HEK293 (cell line): Measurements from ENCODE around the gene SUPT3H.

Experiments
- CTCF ChIA-PET: fragments of 350-600 bp; formaldehyde crosslinking; extraction: SDS; loops from one replicate; lab custom pipeline; 2021; ENCODE audit warnings: antibody characterized with exemption; lab: Yijun Ruan, JAX
- POLR2A ChIA-PET: fragments of 300-600 bp; formaldehyde crosslinking; extraction: SDS; loops from one replicate; lab custom pipeline; 2020; ENCODE audit warnings: antibody characterized with exemption, inconsistent platforms; lab: Yijun Ruan, JAX
- H3K27ac ChIP-seq: fragments of 200-500 bp; sonication (Bioruptor generic); 2 replicates; pipeline ENCODE4 v1.5.1; 2014; ENCODE audit warnings: low read depth, low read length, control low read depth, inconsistent platforms; ENCODE audit errors: extremely low read depth
- H3K36me3 ChIP-seq, 2 experiments: fragments of 200-500 bp in 1 of 2; sonication (Bioruptor generic) in 1 of 2; 1 replicate in 1 of 2; 2 replicates in 1 of 2; pipeline ENCODE4 v1.5.1; 2014 to 2017; ENCODE audit warnings: inconsistent platforms in 2 of 2, low read length in 2 of 2; ENCODE audit not compliant: control insufficient read depth in 2 of 2, insufficient read depth in 1 of 2
- H3K4me1 ChIP-seq: fragments of 200-500 bp; sonication (Bioruptor generic); 2 replicates; pipeline ENCODE4 v1.5.1; 2014; ENCODE audit warnings: mild to moderate bottlenecking, low read length, inconsistent platforms; ENCODE audit not compliant: control insufficient read depth, insufficient read depth
- H3K4me3 ChIP-seq: 2 replicates; pipeline ENCODE4 v1.5.1; 2011; ENCODE audit warnings: low read depth, mild to moderate bottlenecking, control low read depth, low read length, moderate library complexity
- H3K9me3 ChIP-seq: fragments of 200-500 bp; sonication (Bioruptor generic); 2 replicates; pipeline ENCODE4 v1.5.1; 2014; ENCODE audit warnings: low read depth, low read length, inconsistent platforms; ENCODE audit not compliant: control insufficient read depth, insufficient read depth
- AEBP2 ChIP-seq: fragments of 450-650 bp; formaldehyde crosslinking; IDR thresholded peaks from 2 replicates; pipeline ENCODE4 v1.5.1; 2016; ENCODE audit warnings: missing biosample characterization, missing genetic modification characterization, borderline replicate concordance
- KLF1 ChIP-seq: fragments of 450-650 bp; formaldehyde crosslinking; IDR thresholded peaks from 2 replicates; pipeline ENCODE4 v1.5.1; 2016; ENCODE audit warnings: missing biosample characterization, missing genetic modification characterization
- MZF1 ChIP-seq: fragments of 450-650 bp; formaldehyde crosslinking; IDR thresholded peaks from 2 replicates; pipeline ENCODE4 v1.5.1; 2017; ENCODE audit warnings: missing biosample characterization, missing genetic modification characterization, borderline replicate concordance
- YY2 ChIP-seq: fragments of 450-650 bp; formaldehyde crosslinking; IDR thresholded peaks from 2 replicates; pipeline ENCODE4 v1.5.1; 2016; ENCODE audit warnings: missing biosample characterization, missing genetic modification characterization
- ZBTB7A ChIP-seq: fragments of 450-650 bp; formaldehyde crosslinking; IDR thresholded peaks from 2 replicates; pipeline ENCODE4 v1.5.1; 2016; ENCODE audit warnings: low read depth, missing biosample characterization, missing genetic modification characterization
- ZNF211 ChIP-seq: fragments of 450-650 bp; formaldehyde crosslinking; IDR thresholded peaks from 2 replicates; pipeline ENCODE4 v1.5.1; 2016; ENCODE audit warnings: low read depth, missing biosample characterization, missing genetic modification characterization
- ZNF302 ChIP-seq: fragments of 450-650 bp; formaldehyde crosslinking; IDR thresholded peaks from 2 replicates; pipeline ENCODE4 v1.5.1; 2016; ENCODE audit warnings: missing biosample characterization, missing genetic modification characterization, low read depth
- ZNF366 ChIP-seq: fragments of 450-650 bp; formaldehyde crosslinking; conservative IDR thresholded peaks from 2 replicates; pipeline ENCODE4 v1.5.1; 2016; ENCODE audit warnings: missing biosample characterization, missing genetic modification characterization
- ZNF423 ChIP-seq: fragments of 450-650 bp; formaldehyde crosslinking; IDR thresholded peaks from 2 replicates; pipeline ENCODE4 v1.5.1; 2016; ENCODE audit warnings: missing biosample characterization, missing genetic modification characterization
- ZNF501 ChIP-seq: fragments of 450-650 bp; formaldehyde crosslinking; IDR thresholded peaks from 2 replicates; pipeline ENCODE4 v1.5.1; 2016; ENCODE audit warnings: missing biosample characterization, missing genetic modification characterization
- ZNF510 ChIP-seq: fragments of 450-650 bp; formaldehyde crosslinking; IDR thresholded peaks from 2 replicates; pipeline ENCODE4 v1.5.1; 2018; ENCODE audit warnings: mild to moderate bottlenecking, missing genetic modification characterization, missing biosample characterization; ENCODE audit not compliant: insufficient replicate concordance
- ZNF518A ChIP-seq: fragments of 450-650 bp; formaldehyde crosslinking; conservative IDR thresholded peaks from 2 replicates; pipeline ENCODE4 v1.5.1; 2016; ENCODE audit warnings: low read depth, missing biosample characterization, missing genetic modification characterization
- ZNF626 ChIP-seq: fragments of 450-650 bp; sonication (Bioruptor Pico); formaldehyde crosslinking; IDR thresholded peaks from 2 replicates; pipeline ENCODE4 v1.5.1; 2018; ENCODE audit warnings: missing biosample characterization, missing genetic modification characterization, inconsistent platforms
- ZNF639 ChIP-seq: fragments of 450-650 bp; formaldehyde crosslinking; IDR thresholded peaks from 2 replicates; pipeline ENCODE4 v1.5.1; 2016; ENCODE audit warnings: missing biosample characterization, missing genetic modification characterization
- ZNF785 ChIP-seq: fragments of 450-650 bp; formaldehyde crosslinking; IDR thresholded peaks from 2 replicates; pipeline ENCODE4 v1.5.1; 2016; ENCODE audit warnings: missing biosample characterization, missing genetic modification characterization
- ZNF830 ChIP-seq: fragments of 450-650 bp; IDR thresholded peaks from 2 replicates; pipeline ENCODE4 v1.5.0; 2018; ENCODE audit warnings: missing biosample characterization, missing genetic modification characterization, low read depth, mild to moderate bottlenecking, moderate library complexity
- ZSCAN30 ChIP-seq: fragments of 450-650 bp; IDR thresholded peaks from 2 replicates; pipeline ENCODE4 v1.5.1; 2018; ENCODE audit warnings: missing biosample characterization, mild to moderate bottlenecking, missing genetic modification characterization, moderate library complexity
- ZSCAN4 ChIP-seq: fragments of 450-650 bp; formaldehyde crosslinking; IDR thresholded peaks from 2 replicates; pipeline ENCODE4 v1.5.1; 2017; ENCODE audit warnings: missing biosample characterization, missing genetic modification characterization
- TF ChIP-seq, protein P1 (sequence below): fragments of 450-650 bp; formaldehyde crosslinking; IDR thresholded peaks from 2 replicates; pipeline ENCODE4 v1.5.1; 2016; ENCODE audit warnings: missing biosample characterization, missing genetic modification characterization
- TF ChIP-seq, protein P2 (sequence below): fragments of 450-650 bp; formaldehyde crosslinking; IDR thresholded peaks from 2 replicates; pipeline ENCODE4 v1.5.1; 2016; ENCODE audit warnings: missing biosample characterization, missing genetic modification characterization, borderline replicate concordance

The SUPT3H gene

GRCh38 chr6:45305546-45305945 is 72.2 kb downstream of the SUPT3H start:
- H3K4me1 ChIP-seq: no peaks in the 10 kb centered on the region
- TF ChIP-seq ZNF639 (tag by site-specific recombination): no peak
- no peak for TF ChIP-seq ZBTB7A (tag by site-specific recombination)
- TF ChIP-seq KLF1: no peak
- no peak for TF ChIP-seq ZNF423 (tag by site-specific recombination)
- TF ChIP-seq ZNF211: no peak
- TF ChIP-seq ZSCAN4 (tag by site-specific recombination): no peak
- TF ChIP-seq ZSCAN30 (tag by site-specific recombination): no peak
- no peak for TF ChIP-seq MZF1
- TF ChIP-seq ZNF830 (tag by site-specific recombination): no peak
- TF ChIP-seq ZNF302 (tag by site-specific recombination): no peak
- TF ChIP-seq ZNF626 (tag by site-specific recombination): no peak
- TF ChIP-seq ZNF501 (tag by site-specific recombination): no peak
- TF ChIP-seq ZNF366 (tag by site-specific recombination): no peak
- TF ChIP-seq, protein P1, sequence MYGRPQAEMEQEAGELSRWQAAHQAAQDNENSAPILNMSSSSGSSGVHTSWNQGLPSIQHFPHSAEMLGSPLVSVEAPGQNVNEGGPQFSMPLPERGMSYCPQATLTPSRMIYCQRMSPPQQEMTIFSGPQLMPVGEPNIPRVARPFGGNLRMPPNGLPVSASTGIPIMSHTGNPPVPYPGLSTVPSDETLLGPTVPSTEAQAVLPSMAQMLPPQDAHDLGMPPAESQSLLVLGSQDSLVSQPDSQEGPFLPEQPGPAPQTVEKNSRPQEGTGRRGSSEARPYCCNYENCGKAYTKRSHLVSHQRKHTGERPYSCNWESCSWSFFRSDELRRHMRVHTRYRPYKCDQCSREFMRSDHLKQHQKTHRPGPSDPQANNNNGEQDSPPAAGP (tag by site-specific recombination): no peak
- TF ChIP-seq ZNF510 (tag by site-specific recombination): no peak
- TF ChIP-seq ZNF518A (tag by site-specific recombination): no peak
- TF ChIP-seq YY2 (tag by site-specific recombination): no peak
- TF ChIP-seq AEBP2 (tag by site-specific recombination): no peak
- TF ChIP-seq ZNF785: no peak
- TF ChIP-seq, protein P2, sequence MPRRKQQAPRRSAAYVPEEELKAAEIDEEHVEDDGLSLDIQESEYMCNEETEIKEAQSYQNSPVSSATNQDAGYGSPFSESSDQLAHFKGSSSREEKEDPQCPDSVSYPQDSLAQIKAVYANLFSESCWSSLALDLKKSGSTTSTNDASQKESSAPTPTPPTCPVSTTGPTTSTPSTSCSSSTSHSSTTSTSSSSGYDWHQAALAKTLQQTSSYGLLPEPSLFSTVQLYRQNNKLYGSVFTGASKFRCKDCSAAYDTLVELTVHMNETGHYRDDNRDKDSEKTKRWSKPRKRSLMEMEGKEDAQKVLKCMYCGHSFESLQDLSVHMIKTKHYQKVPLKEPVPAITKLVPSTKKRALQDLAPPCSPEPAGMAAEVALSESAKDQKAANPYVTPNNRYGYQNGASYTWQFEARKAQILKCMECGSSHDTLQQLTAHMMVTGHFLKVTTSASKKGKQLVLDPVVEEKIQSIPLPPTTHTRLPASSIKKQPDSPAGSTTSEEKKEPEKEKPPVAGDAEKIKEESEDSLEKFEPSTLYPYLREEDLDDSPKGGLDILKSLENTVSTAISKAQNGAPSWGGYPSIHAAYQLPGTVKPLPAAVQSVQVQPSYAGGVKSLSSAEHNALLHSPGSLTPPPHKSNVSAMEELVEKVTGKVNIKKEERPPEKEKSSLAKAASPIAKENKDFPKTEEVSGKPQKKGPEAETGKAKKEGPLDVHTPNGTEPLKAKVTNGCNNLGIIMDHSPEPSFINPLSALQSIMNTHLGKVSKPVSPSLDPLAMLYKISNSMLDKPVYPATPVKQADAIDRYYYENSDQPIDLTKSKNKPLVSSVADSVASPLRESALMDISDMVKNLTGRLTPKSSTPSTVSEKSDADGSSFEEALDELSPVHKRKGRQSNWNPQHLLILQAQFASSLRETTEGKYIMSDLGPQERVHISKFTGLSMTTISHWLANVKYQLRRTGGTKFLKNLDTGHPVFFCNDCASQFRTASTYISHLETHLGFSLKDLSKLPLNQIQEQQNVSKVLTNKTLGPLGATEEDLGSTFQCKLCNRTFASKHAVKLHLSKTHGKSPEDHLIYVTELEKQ (tag by site-specific recombination): no peak
- H3K27ac ChIP-seq: no peak overlapping the region
- no peaks in the 10 kb centered on the region for H3K36me3 ChIP-seq
- H3K9me3 ChIP-seq: no peaks in the 10 kb centered on the region
- no peak overlapping the region for H3K4me3 ChIP-seq
- POLR2A ChIA-PET: no interaction called here
- CTCF ChIA-PET: no interaction called here
